OCI-LY7 (cell line): Measurements from ENCODE around the gene FUT8.

ENCODE experiments used
- EZH2phosphoT487 ChIP-seq: fragments of 200-600 bp; sonication (generic); IDR thresholded peaks from 2 replicates; pipeline ENCODE4 v1.6.1; 2018; ENCODE audit warnings: low read depth, borderline replicate concordance, mild to moderate bottlenecking, mixed run types, antibody characterized with exemption, low read length, moderate library complexity, mixed read lengths
- TF ChIP-seq, protein P1 (sequence below): fragments of 200-600 bp; sonication (generic); conservative IDR thresholded peaks from 2 replicates; pipeline ENCODE4 v1.5.1; 2014; ENCODE audit warnings: mild to moderate bottlenecking, antibody characterized with exemption, low read length, moderate library complexity, mixed read lengths

- TF ChIP-seq, protein P1, sequence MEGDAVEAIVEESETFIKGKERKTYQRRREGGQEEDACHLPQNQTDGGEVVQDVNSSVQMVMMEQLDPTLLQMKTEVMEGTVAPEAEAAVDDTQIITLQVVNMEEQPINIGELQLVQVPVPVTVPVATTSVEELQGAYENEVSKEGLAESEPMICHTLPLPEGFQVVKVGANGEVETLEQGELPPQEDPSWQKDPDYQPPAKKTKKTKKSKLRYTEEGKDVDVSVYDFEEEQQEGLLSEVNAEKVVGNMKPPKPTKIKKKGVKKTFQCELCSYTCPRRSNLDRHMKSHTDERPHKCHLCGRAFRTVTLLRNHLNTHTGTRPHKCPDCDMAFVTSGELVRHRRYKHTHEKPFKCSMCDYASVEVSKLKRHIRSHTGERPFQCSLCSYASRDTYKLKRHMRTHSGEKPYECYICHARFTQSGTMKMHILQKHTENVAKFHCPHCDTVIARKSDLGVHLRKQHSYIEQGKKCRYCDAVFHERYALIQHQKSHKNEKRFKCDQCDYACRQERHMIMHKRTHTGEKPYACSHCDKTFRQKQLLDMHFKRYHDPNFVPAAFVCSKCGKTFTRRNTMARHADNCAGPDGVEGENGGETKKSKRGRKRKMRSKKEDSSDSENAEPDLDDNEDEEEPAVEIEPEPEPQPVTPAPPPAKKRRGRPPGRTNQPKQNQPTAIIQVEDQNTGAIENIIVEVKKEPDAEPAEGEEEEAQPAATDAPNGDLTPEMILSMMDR = no peak
- TF ChIP-seq EZH2phosphoT487 = no peak
These were observed 29.9 kb upstream of the FUT8 start for GRCh38 chr14:65382586-65382985.
